IMR-90 (cell line): ENCODE measurements around the gene RAPGEF3.

Experiments
- CEBPB ChIP-seq: IDR thresholded peaks from 2 replicates; pipeline ENCODE4 v1.6.1; 2012; ENCODE audit warnings: low read depth, low read length, improper control_type of control experiment
- FOS ChIP-seq: fragments of 150-350 bp; IDR thresholded peaks from 2 replicates; pipeline ENCODE4 v1.6.1; 2016; ENCODE audit warnings: low read depth, low read length
- MAZ ChIP-seq: IDR thresholded peaks from 2 replicates; pipeline ENCODE4 v1.6.1; 2012; ENCODE audit warnings: low read depth, mild to moderate bottlenecking, low read length, improper control_type of control experiment, moderate library complexity, borderline replicate concordance
- MXI1 ChIP-seq: IDR thresholded peaks from 2 replicates; pipeline ENCODE4 v1.6.1; 2012; ENCODE audit warnings: low read depth, mild to moderate bottlenecking, low read length, moderate library complexity, borderline replicate concordance
- POLR2A ChIP-seq: IDR thresholded peaks from 2 replicates; pipeline ENCODE4 v1.6.1; 2012; ENCODE audit warnings: mild to moderate bottlenecking, low read depth, low read length
- RAD21 ChIP-seq: IDR thresholded peaks from 2 replicates; pipeline ENCODE4 v1.6.1; 2012; ENCODE audit warnings: low read length, improper control_type of control experiment
- RCOR1 ChIP-seq: IDR thresholded peaks from 2 replicates; pipeline ENCODE4 v1.6.1; 2012; ENCODE audit warnings: mild to moderate bottlenecking, low read length, improper control_type of control experiment; ENCODE audit not compliant: insufficient replicate concordance
- TF ChIP-seq, protein P1 (sequence below): conservative IDR thresholded peaks from 2 replicates; pipeline ENCODE4 v1.5.1; 2012; ENCODE audit warnings: mild to moderate bottlenecking, low read depth, low read length, improper control_type of control experiment
- TF ChIP-seq, protein P2 (sequence below): fragments of 150-350 bp; IDR thresholded peaks from 2 replicates; pipeline ENCODE4 v1.6.1; 2017; ENCODE audit warnings: mild to moderate bottlenecking, antibody characterized with exemption, low read length, low read depth

- TF ChIP-seq CEBPB: no peak
- TF ChIP-seq RAD21: no peak
- TF ChIP-seq, protein P1, sequence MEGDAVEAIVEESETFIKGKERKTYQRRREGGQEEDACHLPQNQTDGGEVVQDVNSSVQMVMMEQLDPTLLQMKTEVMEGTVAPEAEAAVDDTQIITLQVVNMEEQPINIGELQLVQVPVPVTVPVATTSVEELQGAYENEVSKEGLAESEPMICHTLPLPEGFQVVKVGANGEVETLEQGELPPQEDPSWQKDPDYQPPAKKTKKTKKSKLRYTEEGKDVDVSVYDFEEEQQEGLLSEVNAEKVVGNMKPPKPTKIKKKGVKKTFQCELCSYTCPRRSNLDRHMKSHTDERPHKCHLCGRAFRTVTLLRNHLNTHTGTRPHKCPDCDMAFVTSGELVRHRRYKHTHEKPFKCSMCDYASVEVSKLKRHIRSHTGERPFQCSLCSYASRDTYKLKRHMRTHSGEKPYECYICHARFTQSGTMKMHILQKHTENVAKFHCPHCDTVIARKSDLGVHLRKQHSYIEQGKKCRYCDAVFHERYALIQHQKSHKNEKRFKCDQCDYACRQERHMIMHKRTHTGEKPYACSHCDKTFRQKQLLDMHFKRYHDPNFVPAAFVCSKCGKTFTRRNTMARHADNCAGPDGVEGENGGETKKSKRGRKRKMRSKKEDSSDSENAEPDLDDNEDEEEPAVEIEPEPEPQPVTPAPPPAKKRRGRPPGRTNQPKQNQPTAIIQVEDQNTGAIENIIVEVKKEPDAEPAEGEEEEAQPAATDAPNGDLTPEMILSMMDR: no peak
- no peak for TF ChIP-seq FOS
- TF ChIP-seq, protein P2, sequence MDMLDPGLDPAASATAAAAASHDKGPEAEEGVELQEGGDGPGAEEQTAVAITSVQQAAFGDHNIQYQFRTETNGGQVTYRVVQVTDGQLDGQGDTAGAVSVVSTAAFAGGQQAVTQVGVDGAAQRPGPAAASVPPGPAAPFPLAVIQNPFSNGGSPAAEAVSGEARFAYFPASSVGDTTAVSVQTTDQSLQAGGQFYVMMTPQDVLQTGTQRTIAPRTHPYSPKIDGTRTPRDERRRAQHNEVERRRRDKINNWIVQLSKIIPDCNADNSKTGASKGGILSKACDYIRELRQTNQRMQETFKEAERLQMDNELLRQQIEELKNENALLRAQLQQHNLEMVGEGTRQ: no peak
- TF ChIP-seq POLR2A: no peak
- no peak for TF ChIP-seq MAZ
- no peak for TF ChIP-seq RCOR1
- no peak for TF ChIP-seq MXI1
Observed at GRCh38 chr12:47704719-47705118, 54.0 kb downstream of the RAPGEF3 start.
